CD4-positive, alpha-beta T cell treated with Interferon gamma for 1 hour (primary cell): ENCODE data around the gene PKD1.
"Not testable (repeated sequence)": the region's sequence is repeated elsewhere in the genome, so short reads cannot be mapped to it uniquely, and the experiment has no call there.

Experiments used
- DNase-seq: peaks from one replicate; pipeline ENCODE4 v3.0.0-alpha.2; 2020

The PKD1 gene

GRCh38 chr16:2122934-2123683 lies 12.6 kb downstream of the PKD1 start:
- not testable (repeated sequence) for DNase-seq

- no peak for DNase-seq
Measured at GRCh38 chr16:2122429-2122828, 13.3 kb downstream of the PKD1 start.

GRCh38 chr16:2121853-2122252 lies 13.8 kb downstream of the PKD1 start:
- no peak for DNase-seq

GRCh38 chr16:2121325-2121724 lies 14.4 kb downstream of the PKD1 start:
- peak; percentile 19 for DNase-seq

- DNase-seq: not testable (repeated sequence)
Measured at GRCh38 chr16:2117960-2118722, 17.6 kb downstream of the PKD1 start.

- not testable (repeated sequence) for DNase-seq
Measured at GRCh38 chr16:2117341-2117740, 18.4 kb downstream of the PKD1 start.

- not testable (repeated sequence) for DNase-seq
Measured at GRCh38 chr16:2116428-2116827, 19.3 kb downstream of the PKD1 start.

- no peak for DNase-seq
Measured at GRCh38 chr16:2115591-2115973, 20.1 kb downstream of the PKD1 start.

GRCh38 chr16:2114885-2115590 lies 20.7 kb downstream of the PKD1 start:
- not testable (repeated sequence) for DNase-seq

GRCh38 chr16:2114225-2114624 lies 21.5 kb downstream of the PKD1 start:
- DNase-seq: not testable (repeated sequence)

- DNase-seq: not testable (repeated sequence)
Measured at GRCh38 chr16:2112539-2113106, 23.1 kb downstream of the PKD1 start.

GRCh38 chr16:2111412-2112335 lies 24.0 kb downstream of the PKD1 start:
- DNase-seq: not testable (repeated sequence)

- not testable (repeated sequence) for DNase-seq
Measured at GRCh38 chr16:2111009-2111353, 24.7 kb downstream of the PKD1 start.

- DNase-seq: not testable (repeated sequence)
Measured at GRCh38 chr16:2110332-2111008, 25.2 kb downstream of the PKD1 start.

- not testable (repeated sequence) for DNase-seq
Measured at GRCh38 chr16:2109872-2110271, 25.8 kb downstream of the PKD1 start.

- DNase-seq: not testable (repeated sequence)
Measured at GRCh38 chr16:2109271-2109580, 26.5 kb downstream of the PKD1 start.

- not testable (repeated sequence) for DNase-seq
Measured at GRCh38 chr16:2108446-2109270, 27.0 kb downstream of the PKD1 start.

- not testable (repeated sequence) for DNase-seq
Measured at GRCh38 chr16:2107791-2108125, 27.9 kb downstream of the PKD1 start.

- DNase-seq: not testable (repeated sequence)
Measured at GRCh38 chr16:2107121-2107790, 28.4 kb downstream of the PKD1 start.

GRCh38 chr16:2106211-2106610 lies 29.5 kb downstream of the PKD1 start:
- DNase-seq: not testable (repeated sequence)
